T-helper 1 cell treated with Interleukin-12 subunit alpha and Interleukin-12 subunit beta and Interleukin-4 antibody, amounts not matched to agents 30 μg/mL and 1 μg/mL, for 36 hours (primary cell): ENCODE measurements around the gene SNW1.

Experiments used
- H3K27ac Mint-ChIP-seq: one replicate; pipeline ENCODE4 v1.8.0; 2021; ENCODE audit warnings: mild to moderate bottlenecking, mixed read lengths
- H3K27me3 Mint-ChIP-seq: one replicate; pipeline ENCODE4 v1.8.0; 2021; ENCODE audit warnings: low read depth, mixed read lengths
- H3K36me3 Mint-ChIP-seq: one replicate; pipeline ENCODE4 v1.8.0; 2021; ENCODE audit warnings: low read depth, mixed read lengths
- H3K4me1 Mint-ChIP-seq: one replicate; pipeline ENCODE4 v1.8.0; 2021; ENCODE audit warnings: low read depth, mixed read lengths
- H3K4me3 Mint-ChIP-seq: one replicate; pipeline ENCODE4 v1.8.0; 2021; ENCODE audit warnings: mild to moderate bottlenecking, moderate library complexity, mixed read lengths
- H3K9me3 Mint-ChIP-seq: one replicate; pipeline ENCODE4 v1.8.0; 2021; ENCODE audit warnings: mixed read lengths

Gene SNW1

DNA sequence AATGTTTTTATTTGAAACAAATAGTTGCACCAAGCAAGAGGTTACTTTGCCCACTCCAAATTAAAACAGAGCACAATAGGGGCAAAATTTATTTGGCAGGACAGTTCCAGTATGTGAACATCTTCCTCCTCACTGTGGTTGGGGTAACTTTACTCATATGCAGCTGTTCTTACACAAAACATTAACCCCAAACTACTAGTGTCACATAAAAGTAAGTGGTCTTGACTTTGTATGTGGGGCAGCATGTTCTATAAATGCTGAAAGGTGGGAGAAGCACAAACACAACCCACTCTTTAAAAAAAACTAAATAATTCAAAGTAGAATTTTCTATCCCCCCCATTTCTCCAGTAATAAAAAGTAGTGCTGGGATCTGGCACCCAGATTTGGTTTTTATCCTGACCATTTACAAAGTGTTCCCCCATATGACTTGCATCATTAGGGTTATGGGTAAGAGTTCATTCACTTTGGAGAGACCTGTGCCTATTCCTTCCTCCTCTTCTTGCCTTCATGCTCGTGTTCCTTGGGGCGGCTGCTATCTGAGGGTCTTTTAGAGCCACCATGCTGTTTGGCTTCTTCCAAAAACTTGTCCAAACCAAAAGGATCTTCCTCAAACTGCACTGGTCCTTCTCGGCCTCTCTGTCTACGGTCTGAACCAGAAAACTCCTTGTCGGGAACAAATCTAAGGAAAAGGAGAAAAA lies 43.2 kb downstream of the SNW1 start:
- peaks cover 10% of the 10 kb centered on the region for H3K4me1 Mint-ChIP-seq
- H3K4me3 Mint-ChIP-seq, result no peak overlapping the region
- H3K27me3 Mint-ChIP-seq, result no peaks in the 10 kb centered on the region
- peaks cover 44% of the 10 kb centered on the region for H3K36me3 Mint-ChIP-seq
- no peaks in the 10 kb centered on the region for H3K9me3 Mint-ChIP-seq
- no peak overlapping the region for H3K27ac Mint-ChIP-seq

DNA sequence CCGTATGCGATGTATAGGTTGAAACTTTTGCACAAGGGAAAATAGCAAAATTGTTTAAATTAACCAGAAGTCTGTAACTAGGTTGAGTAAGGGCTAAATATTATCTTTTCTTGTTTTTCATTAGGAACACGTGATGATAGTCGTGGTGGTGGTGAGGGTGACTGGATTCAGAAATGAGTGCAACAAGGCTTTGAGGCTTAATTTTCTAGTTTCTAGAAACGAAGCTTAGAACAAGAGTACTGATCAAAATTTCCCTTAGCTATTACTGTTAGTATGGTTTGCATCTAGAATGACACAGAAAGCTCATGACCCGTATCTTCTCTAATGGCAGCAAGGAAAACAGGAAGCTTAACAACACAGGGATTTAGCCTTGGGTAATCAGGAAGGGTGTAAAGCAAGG lies 46.0 kb downstream of the SNW1 start:
- Mint-ChIP-seq H3K27me3 (no peaks in the 10 kb centered on the region), H3K27ac (peak overlapping the region; percentile 52), H3K9me3 (no peaks in the 10 kb centered on the region), H3K4me3 (no peak overlapping the region), H3K4me1 (peaks cover 16% of the 10 kb centered on the region), H3K36me3 (peaks cover 32% of the 10 kb centered on the region)

DNA sequence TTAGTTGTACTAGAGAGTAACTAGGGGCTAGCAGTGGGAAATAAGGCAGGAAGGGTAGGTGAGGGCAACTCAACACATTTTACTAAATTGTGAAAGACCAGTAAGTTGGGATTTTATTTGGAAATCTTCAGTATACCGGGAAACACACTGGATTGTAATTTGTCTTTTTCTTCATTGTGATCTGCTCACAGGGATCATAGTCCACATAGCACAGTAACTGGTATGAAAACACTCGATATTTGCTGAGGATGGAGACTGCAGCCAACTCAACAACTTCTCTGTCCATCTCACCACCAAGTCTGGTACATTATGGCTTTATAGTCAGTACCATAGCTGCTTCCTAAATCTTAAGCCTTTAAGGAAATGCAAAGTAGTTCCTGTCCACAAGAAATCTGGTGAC lies 50.6 kb downstream of the SNW1 start:
- H3K27ac Mint-ChIP-seq, result no peak overlapping the region
- H3K27me3 Mint-ChIP-seq, result no peaks in the 10 kb centered on the region
- H3K4me3 Mint-ChIP-seq, result no peak overlapping the region
- H3K9me3 Mint-ChIP-seq, result no peaks in the 10 kb centered on the region
- peaks cover 24% of the 10 kb centered on the region for H3K36me3 Mint-ChIP-seq
- peaks cover 38% of the 10 kb centered on the region for H3K4me1 Mint-ChIP-seq

DNA sequence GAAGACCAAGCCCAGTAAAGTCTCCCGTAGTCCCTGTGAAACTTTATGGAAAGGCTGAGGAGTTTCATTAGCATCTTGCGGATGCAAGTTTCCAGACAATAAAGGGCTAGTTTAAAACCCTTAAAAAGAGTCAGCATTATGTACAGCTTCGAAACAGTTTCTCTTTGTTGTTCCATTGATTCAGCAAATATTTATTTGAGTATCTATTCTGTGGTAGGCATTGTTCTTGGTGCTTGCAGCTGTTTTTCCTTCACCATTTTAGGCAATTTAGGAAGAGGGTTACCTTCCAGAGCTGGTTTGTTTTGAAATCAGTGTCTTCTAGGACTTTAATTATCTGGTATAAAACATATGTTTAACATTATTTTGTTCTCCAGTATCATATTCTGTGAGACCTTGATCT lies 51.5 kb downstream of the SNW1 start:
- Mint-ChIP-seq H3K9me3 (no peaks in the 10 kb centered on the region), H3K27me3 (no peaks in the 10 kb centered on the region), H3K4me1 (peaks cover 31% of the 10 kb centered on the region), H3K36me3 (peaks cover 17% of the 10 kb centered on the region), H3K27ac (no peak overlapping the region), H3K4me3 (peak overlapping the region; percentile 98)

- no peaks in the 10 kb centered on the region for H3K27me3 Mint-ChIP-seq
- H3K4me3 Mint-ChIP-seq, result peak overlapping the region; percentile 98
- H3K9me3 Mint-ChIP-seq, result no peaks in the 10 kb centered on the region
- peaks cover 31% of the 10 kb centered on the region for H3K4me1 Mint-ChIP-seq
- H3K27ac Mint-ChIP-seq, result peak overlapping the region; percentile 94
- peaks cover 17% of the 10 kb centered on the region for H3K36me3 Mint-ChIP-seq
Measured at GRCh38 chr14:77708749-77709148, 52.2 kb downstream of the SNW1 start.

DNA sequence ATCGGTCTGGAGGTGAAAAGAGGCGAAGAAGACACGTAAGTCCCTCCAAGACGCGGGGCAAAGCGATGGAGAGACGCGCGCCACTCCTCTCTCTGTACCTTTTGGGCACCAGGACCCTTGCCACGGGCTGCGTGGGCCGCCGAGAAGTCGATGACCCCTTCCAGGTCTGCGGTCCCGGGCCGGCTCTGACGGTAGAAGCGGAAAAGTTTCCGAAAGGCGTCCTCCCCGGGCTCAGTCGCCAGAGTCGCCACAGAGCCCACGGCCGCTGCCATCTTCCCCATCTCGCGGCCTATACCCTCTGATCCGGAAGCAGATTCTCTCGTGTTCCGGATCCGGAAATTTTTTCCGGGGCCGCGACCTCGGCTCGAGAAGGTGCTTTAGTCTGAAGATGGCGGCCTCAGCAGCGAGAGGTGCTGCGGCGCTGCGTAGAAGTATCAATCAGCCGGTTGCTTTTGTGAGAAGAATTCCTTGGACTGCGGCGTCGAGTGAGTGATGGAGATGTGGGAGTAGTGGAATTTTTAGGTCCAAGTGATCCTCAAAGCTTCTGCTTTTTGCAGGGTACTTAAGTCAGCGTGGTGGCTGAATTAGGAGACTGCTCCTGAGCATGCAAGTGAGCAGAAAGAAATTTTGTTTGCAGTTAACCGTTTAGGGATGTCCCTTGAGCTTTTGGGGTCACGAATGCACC lies 53.1 kb downstream of the SNW1 start, which contains the start of the genes ALKBH1 and SLIRP:
Gene ALKBH1, minus strand, starts transcription at position 300 of the 685 bp plus-strand sequence. Its CDS starts 19 bp downstream, at position 281.
Gene SLIRP, plus strand, starts transcription at position 380 of the 685 bp plus-strand sequence. Its CDS starts 9 bp downstream, at position 389.
- Mint-ChIP-seq H3K27ac (peak within 1 kb of the TSS; percentile 94), H3K36me3 (peaks cover 13% of the 10 kb centered on the region), H3K4me1 (peaks cover 31% of the 10 kb centered on the region), H3K9me3 (no peaks in the 10 kb centered on the region), H3K4me3 (peak within 1 kb of the TSS; percentile 98), H3K27me3 (no peaks in the 10 kb centered on the region)

DNA sequence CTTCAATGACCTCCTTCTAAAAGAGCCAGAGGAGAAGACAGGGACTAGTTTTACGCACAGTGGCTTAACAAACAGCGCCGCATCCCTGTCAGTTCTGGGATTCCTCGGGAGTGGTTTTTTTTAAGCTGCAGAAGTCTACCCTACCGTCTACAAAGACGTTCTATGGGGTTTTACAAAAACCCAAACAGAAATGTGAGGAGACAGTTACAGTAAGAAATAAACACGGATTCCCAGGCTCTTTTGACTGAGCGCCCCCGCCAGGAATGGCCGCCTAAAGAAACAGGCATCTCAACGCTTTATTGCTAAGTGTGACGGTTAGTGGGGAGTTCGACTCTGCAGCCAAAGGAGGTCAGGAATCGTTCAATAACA lies 53.6 kb downstream of the SNW1 start:
- Mint-ChIP-seq H3K9me3 (no peaks in the 10 kb centered on the region), H3K27ac (peak overlapping the region; percentile 94), H3K36me3 (peaks cover 12% of the 10 kb centered on the region), H3K4me1 (peaks cover 31% of the 10 kb centered on the region), H3K27me3 (no peaks in the 10 kb centered on the region), H3K4me3 (peak overlapping the region; percentile 98)

GRCh38 chr14:77691259-77691658 lies 69.7 kb downstream of the SNW1 start:
- Mint-ChIP-seq H3K27me3 (no peaks in the 10 kb centered on the region), H3K36me3 (peaks cover 30% of the 10 kb centered on the region), H3K4me3 (no peak overlapping the region), H3K9me3 (no peaks in the 10 kb centered on the region), H3K4me1 (peaks cover 2% of the 10 kb centered on the region), H3K27ac (no peak overlapping the region)

DNA sequence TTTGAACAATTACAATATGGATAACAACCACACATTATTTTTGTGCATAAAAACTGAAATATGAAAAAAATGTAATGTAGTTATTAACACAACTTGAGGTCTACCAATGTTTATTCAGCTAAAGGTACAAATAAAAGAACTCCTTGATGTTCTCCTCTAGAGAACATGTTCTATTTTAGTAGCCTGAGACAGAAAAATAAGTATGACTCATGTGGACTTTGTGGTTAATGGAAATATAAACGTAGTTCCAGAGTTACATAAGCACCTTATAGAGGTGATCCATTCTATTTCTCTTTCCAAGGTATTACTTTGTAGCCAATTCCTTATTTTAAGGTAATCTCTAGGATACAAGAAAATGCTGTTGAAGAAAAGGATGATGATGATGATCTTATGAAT lies 78.8 kb downstream of the SNW1 start:
- Mint-ChIP-seq H3K27ac (no peak overlapping the region), H3K4me3 (no peak overlapping the region), H3K9me3 (no peaks in the 10 kb centered on the region), H3K36me3 (peaks cover 17% of the 10 kb centered on the region), H3K27me3 (no peaks in the 10 kb centered on the region), H3K4me1 (peaks cover 2% of the 10 kb centered on the region)

DNA sequence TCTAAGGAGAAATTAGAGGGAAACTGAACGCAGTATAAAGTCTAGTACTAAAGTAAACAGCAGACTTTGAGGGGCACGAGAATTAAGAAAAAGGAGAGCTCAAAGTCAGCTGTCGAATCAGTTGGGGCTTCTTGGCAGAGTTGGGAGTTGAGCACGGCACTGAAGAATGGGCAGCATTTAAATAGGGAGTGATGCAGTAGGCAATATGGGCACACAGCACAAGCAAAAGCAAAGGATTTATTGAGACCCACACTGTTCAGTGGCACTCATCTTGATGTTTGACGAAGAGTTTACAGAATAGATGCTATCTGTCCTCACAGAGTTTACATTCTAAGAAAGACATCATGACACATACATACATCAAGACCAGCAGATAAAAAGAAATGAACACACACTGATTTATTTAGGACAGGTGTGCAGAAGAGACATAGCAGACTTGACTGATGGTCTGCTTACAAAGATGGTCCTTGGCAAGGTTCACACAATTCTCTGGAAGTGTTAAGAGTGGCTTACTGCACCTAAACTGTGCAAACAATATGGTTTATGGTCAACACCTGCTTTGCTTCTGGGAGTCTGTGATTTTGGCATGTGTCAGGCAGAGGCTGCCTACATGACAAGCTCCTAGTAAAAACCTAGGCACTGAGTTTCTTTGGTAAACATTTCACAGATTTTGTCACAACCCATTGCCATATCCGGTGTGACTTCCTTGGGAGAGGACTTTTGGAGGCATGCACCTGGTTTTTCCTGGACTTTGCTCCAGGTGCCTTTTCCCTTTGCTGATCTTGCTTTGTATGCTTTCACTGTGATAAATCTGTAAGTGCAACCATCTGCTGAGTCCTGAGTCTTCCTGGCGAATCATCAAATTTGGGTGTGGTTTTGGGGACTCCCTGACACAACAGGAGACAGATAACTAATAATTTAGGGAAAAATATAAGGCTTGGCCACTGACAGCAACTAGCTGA lies 79.5 kb downstream of the SNW1 start:
- Mint-ChIP-seq H3K36me3 (peaks cover 14% of the 10 kb centered on the region), H3K9me3 (no peaks in the 10 kb centered on the region), H3K4me1 (peaks cover 2% of the 10 kb centered on the region), H3K27ac (no peak overlapping the region), H3K4me3 (no peak overlapping the region), H3K27me3 (no peaks in the 10 kb centered on the region)

- H3K27me3 Mint-ChIP-seq, result no peaks in the 10 kb centered on the region
- peaks cover 27% of the 10 kb centered on the region for H3K36me3 Mint-ChIP-seq
- H3K4me1 Mint-ChIP-seq, result no peaks in the 10 kb centered on the region
- no peaks in the 10 kb centered on the region for H3K9me3 Mint-ChIP-seq
- H3K27ac Mint-ChIP-seq, result no peak overlapping the region
- H3K4me3 Mint-ChIP-seq, result no peak overlapping the region
Measured at GRCh38 chr14:77674931-77675330, 86.0 kb downstream of the SNW1 start.

DNA sequence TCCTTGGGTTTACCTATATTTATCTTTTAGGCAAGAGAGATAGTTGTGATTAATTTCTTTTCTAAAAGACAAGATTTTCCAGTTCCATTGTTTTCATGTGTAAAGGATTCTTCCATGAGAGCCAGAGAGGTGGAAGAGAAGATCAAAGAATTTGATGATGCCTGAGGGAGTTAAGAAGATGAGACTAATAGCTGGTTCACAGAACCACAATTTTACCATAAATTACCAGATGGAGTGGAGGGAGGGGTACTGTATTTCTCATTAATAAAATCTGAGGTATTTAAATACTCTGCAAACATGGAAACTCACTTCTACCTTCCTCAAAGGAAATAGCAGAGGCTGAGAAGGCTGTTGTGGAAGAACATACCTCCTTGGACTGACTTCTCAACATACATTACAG lies 87.8 kb downstream of the SNW1 start:
- Mint-ChIP-seq H3K27ac (no peak overlapping the region), H3K4me3 (no peak overlapping the region), H3K27me3 (no peaks in the 10 kb centered on the region), H3K36me3 (peaks cover 19% of the 10 kb centered on the region), H3K4me1 (no peaks in the 10 kb centered on the region), H3K9me3 (no peaks in the 10 kb centered on the region)
